K562 (cell line): ENCODE results near the gene METTL25B. TPM values are rescaled to one million over a fixed set of nuclear protein-coding genes. Genes with fewer than 3 reads are reported as not detected.

Experiments used
- ATF4 ChIP-seq: fragments of 450-650 bp; formaldehyde crosslinking; IDR thresholded peaks from 2 replicates; pipeline ENCODE4 v1.4.0; 2022; ENCODE audit warnings: mild to moderate bottlenecking, moderate library complexity
- MTA2 ChIP-seq: fragments of 450-650 bp; IDR thresholded peaks from 2 replicates; pipeline ENCODE4 v1.6.1; 2016; ENCODE audit warnings: low read depth
- SAFB ChIP-seq: fragments of 200-400 bp; formaldehyde crosslinking; IDR thresholded peaks from 2 replicates; pipeline ENCODE4 v1.6.1; 2017; ENCODE audit warnings: low read depth, low read length, borderline replicate concordance
- SMARCE1 ChIP-seq: fragments of 450-650 bp; IDR thresholded peaks from 2 replicates; pipeline ENCODE4 v1.7.1; 2016; ENCODE audit warnings: mild to moderate bottlenecking
- SREBF1 ChIP-seq: fragments of 150-350 bp; IDR thresholded peaks from 2 replicates; pipeline ENCODE4 v1.6.1; 2014; ENCODE audit warnings: antibody characterized with exemption, low read depth, low read length, borderline replicate concordance
- TRIM28 ChIP-seq: fragments of 450-650 bp; IDR thresholded peaks from 2 replicates; pipeline ENCODE4 v1.6.1; 2017
- ZNF384 ChIP-seq: IDR thresholded peaks from 2 replicates; pipeline ENCODE4 v1.6.1; 2012; ENCODE audit warnings: low read depth, low read length, improper control_type of control experiment
- ZNF584 ChIP-seq: fragments of 200-800 bp; sonication (Bioruptor generic); IDR thresholded peaks from 2 replicates; pipeline ENCODE4 v1.6.1; 2016; ENCODE audit warnings: low read depth, mild to moderate bottlenecking, missing genetic modification characterization, missing compliant biosample characterization
- polyA plus RNA-seq, 8 experiments: library from polyadenylated mRNA; depleted of rRNA in 4 of 8; stranded (reverse) in 5 of 8; unstranded in 3 of 8; fragments of >200 nt; fragmentation: Nextera tagmentation in 2 of 8; fragmentation: Illumina TruSeq in 1 of 8; extraction: Ambion mirVana in 2 of 8; extraction: Trizol in 1 of 8; gene quantifications; 2 replicates each; pipeline versions ENCODE4 v1.2.1 to v1.2.3, GENCODE V29; 2011 to 2014; ENCODE audit warnings: inconsistent platforms in 1 of 8, missing spikeins in 1 of 8
- total RNA-seq, 7 experiments: library from RNA; depleted of rRNA in 6 of 7; stranded (reverse); fragments of >200 nt in 6 of 7; fragmentation: Illumina TruSeq in 2 of 7; extraction: Trizol in 2 of 7; gene quantifications; 2 replicates each; pipeline versions ENCODE4 v1.2.1 to v1.2.3, GENCODE V29; 2011 to 2021; ENCODE audit warnings: low replicate concordance in 1 of 7
- TF ChIP-seq, protein P1 (sequence below): sonication (generic); formaldehyde crosslinking; IDR thresholded peaks from 2 replicates; pipeline ENCODE4 v1.8.0; 2023; ENCODE audit warnings: mild to moderate bottlenecking, missing genetic modification reagents
- TF ChIP-seq, protein P2 (sequence below), 2 experiments: fragments of 450-650 bp; conservative IDR thresholded peaks; 2 replicates each; pipeline ENCODE4 v1.6.1; 2017; ENCODE audit warnings: mild to moderate bottlenecking in 2 of 2, moderate library complexity in 2 of 2

Gene METTL25B
- total and polyA plus RNA-seq, 9 of the 15 experiments (the other 6 are each of a cell fraction or from before 2014, with no cell fraction given) = 7.7 to 48.3 (median 33.1) TPM

DNA sequence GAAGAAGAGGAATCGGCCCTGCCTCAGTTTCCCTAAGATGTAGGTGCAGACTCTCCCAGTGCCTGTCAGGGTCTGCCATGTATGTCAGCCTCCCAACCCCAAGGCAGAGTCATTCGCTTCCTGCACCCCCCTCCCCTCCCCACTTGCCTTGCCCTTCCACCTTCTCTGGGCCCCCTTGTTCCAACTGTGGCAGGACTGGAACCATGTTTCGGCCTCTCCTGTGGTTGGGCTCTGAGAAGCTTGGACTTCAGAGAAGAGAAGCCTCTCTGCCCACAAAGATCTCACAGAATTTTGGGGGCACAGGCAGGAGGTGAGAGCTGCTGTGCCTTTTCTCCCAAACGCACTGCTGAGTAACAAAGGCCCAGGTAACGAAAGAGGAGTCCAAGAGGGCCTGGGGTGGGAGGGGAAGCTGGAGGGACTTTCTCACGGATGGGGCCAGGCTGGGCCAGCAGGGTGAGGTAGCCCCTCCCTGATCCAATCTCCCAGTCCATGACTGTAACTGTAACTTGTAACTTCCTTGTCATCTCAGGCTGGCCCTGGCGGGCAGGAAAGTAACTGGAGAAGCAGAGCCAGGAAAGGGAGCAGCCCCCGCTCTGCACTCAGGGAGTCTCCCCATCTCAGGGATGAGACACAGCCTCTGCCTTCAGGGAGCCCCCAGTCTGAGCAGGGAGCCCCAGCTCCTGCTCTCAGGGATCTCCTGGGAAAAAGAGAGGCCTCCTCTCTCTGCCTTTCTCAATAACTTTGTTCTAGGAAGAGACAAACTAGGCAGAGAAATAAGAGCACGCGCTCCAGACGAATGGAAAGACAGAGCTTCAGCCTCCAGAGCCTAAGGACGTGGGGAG is 34.2 kb upstream of the METTL25B start (continued):
- TF ChIP-seq, protein P1, sequence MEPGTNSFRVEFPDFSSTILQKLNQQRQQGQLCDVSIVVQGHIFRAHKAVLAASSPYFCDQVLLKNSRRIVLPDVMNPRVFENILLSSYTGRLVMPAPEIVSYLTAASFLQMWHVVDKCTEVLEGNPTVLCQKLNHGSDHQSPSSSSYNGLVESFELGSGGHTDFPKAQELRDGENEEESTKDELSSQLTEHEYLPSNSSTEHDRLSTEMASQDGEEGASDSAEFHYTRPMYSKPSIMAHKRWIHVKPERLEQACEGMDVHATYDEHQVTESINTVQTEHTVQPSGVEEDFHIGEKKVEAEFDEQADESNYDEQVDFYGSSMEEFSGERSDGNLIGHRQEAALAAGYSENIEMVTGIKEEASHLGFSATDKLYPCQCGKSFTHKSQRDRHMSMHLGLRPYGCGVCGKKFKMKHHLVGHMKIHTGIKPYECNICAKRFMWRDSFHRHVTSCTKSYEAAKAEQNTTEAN (CRISPR knock-in tag) = no peak
- TF ChIP-seq SAFB (no peak), ZNF584 (CRISPR knock-in tag) (0 out of 2 replicates have a peak, but pooled peaks have one; percentile 48), ZNF384 (no peak), TRIM28 (peak; percentile 96), SMARCE1 (0 out of 2 replicates have a peak, but pooled peaks have one; percentile 29), SREBF1 (no peak), MTA2 (no peak), ATF4 (CRISPR knock-in tag) (0 out of 2 replicates have a peak, but pooled peaks have one; percentile 17)
- TF ChIP-seq, protein P2, sequence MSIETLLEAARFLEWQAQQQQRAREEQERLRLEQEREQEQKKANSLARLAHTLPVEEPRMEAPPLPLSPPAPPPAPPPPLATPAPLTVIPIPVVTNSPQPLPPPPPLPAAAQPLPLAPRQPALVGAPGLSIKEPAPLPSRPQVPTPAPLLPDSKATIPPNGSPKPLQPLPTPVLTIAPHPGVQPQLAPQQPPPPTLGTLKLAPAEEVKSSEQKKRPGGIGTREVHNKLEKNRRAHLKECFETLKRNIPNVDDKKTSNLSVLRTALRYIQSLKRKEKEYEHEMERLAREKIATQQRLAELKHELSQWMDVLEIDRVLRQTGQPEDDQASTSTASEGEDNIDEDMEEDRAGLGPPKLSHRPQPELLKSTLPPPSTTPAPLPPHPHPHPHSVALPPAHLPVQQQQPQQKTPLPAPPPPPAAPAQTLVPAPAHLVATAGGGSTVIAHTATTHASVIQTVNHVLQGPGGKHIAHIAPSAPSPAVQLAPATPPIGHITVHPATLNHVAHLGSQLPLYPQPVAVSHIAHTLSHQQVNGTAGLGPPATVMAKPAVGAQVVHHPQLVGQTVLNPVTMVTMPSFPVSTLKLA (conservative IDR thresholded peaks at IDR 0.05) = no peak
